ENCODE measurements around the gene SFI1.

GRCh38 chr22:31604746-31605705 is 108.7 kb downstream of the SFI1 start:
- no peak for TF ChIP-seq POLR2A (IDR thresholded peaks at IDR 0.05)
- TF ChIP-seq CTCF (IDR thresholded peaks at IDR 0.05) = no peak
- no peak for TF ChIP-seq EP300 (IDR thresholded peaks at IDR 0.05)
- TF ChIP-seq POLR2AphosphoS5 (IDR thresholded peaks at IDR 0.05) = no peak
